Lung (tissue), 12 donors: ENCODE results near the gene BABAM2. TPM values are rescaled to one million over a fixed set of nuclear protein-coding genes. Genes with fewer than 3 reads are reported as not detected.

Experiments
- ATAC-seq: fragments of 200-7000 bp; cut with Tn5 transposase; one replicate; pipeline ENCODE4 v1.9.1; 2020; ENCODE audit warnings: moderate number of reproducible peaks; ENCODE audit not compliant: insufficient read depth, low FRiP score
- DNase-seq, 3 donors: peaks; one replicate each; pipeline ENCODE4 v3.0.0-alpha.2; 2013 to 2017
- H3K27ac ChIP-seq, 2 donors: one replicate each; pipeline ENCODE4 v1.5.1; 2013; ENCODE audit warnings: mild to moderate bottlenecking in 2 of 2, moderate library complexity in 2 of 2, control low read depth in 1 of 2, inconsistent platforms in 1 of 2, low read depth in 1 of 2, low read length in 1 of 2
- H3K27me3 ChIP-seq, 3 donors: one replicate each; pipeline ENCODE4 v1.5.1; 2013; ENCODE audit warnings: low read length in 2 of 3; ENCODE audit not compliant: control insufficient read depth in 3 of 3, insufficient read depth in 3 of 3
- H3K36me3 ChIP-seq, 4 donors: one replicate each; pipeline ENCODE4 v1.5.1; 2013; ENCODE audit warnings: low read length in 4 of 4, mild to moderate bottlenecking in 1 of 4, moderate library complexity in 1 of 4; ENCODE audit not compliant: control insufficient read depth in 4 of 4, insufficient read depth in 4 of 4
- H3K4me1 ChIP-seq, 5 donors: one replicate each; pipeline ENCODE4 v1.5.1; 2013; ENCODE audit warnings: low read length in 5 of 5, mild to moderate bottlenecking in 2 of 5, moderate library complexity in 1 of 5; ENCODE audit not compliant: control insufficient read depth in 5 of 5, insufficient read depth in 5 of 5
- H3K4me3 ChIP-seq: one replicate; pipeline ENCODE4 v1.5.1; 2013; ENCODE audit warnings: mild to moderate bottlenecking, control low read depth, moderate library complexity
- H3K9ac ChIP-seq, 2 donors: one replicate each; pipeline ENCODE4 v1.5.1; 2013; ENCODE audit warnings: low read length in 2 of 2, control low read depth in 1 of 2; ENCODE audit not compliant: insufficient read depth in 1 of 2
- H3K9me3 ChIP-seq, 4 donors: one replicate each; pipeline ENCODE4 v1.5.1; 2013; ENCODE audit warnings: low read length in 3 of 4, mild to moderate bottlenecking in 1 of 4, moderate library complexity in 1 of 4; ENCODE audit not compliant: control insufficient read depth in 4 of 4, insufficient read depth in 3 of 4
- CTCF ChIP-seq: IDR thresholded peaks from 2 replicates; pipeline ENCODE4 v1.5.1; 2012; ENCODE audit warnings: mild to moderate bottlenecking; ENCODE audit errors: control extremely low read depth, extremely low read depth
- WGBS, 2 donors: extraction: QIAGEN DNeasy Blood & Tissue Kit; methylation state at CpG; one replicate each; pipeline ENCODE4 v1.1.7; 2013; 5-methylcytosine and 5-hydroxymethylcytosine counted together
- polyA plus RNA-seq, 2 donors: library from polyadenylated mRNA; stranded (reverse); fragments of 200-250 nt; gene quantifications; one replicate each; pipeline ENCODE4 v1.2.1, GENCODE V29; 2013
- total RNA-seq, 2 donors: library from RNA; depleted of rRNA in 1 of 2; stranded (reverse); fragments of >200 nt in 1 of 2; gene quantifications; one replicate each; pipeline ENCODE4 v1.2.1, GENCODE V29; 2014 to 2021
- donor health status: control.
- donor health status: control.
- donor health status: Bipolar disorder and iron deficiency.
- donor health status: healthy.
- donor health status: DM: yes; HTN: yes; CAD: no.

BABAM2 gene
- total and polyA plus RNA-seq, 4 donors, result 19.0 to 43.3 (median 33.7) TPM

- TF ChIP-seq CTCF, result no peak
- Histone ChIP-seq H3K27ac (no peak overlapping the region), H3K4me3 (no peak overlapping the region), H3K9me3 (no peaks in the 10 kb centered on the region), H3K36me3 (peaks cover 0 to 2% (median 0%) of the 10 kb centered on the region in 4 donors), H3K4me1 (peaks cover 0 to 3% (median 0%) of the 10 kb centered on the region in 5 donors), H3K9ac (no peak overlapping the region), H3K27me3 (no peaks in the 10 kb centered on the region)
- 86% methylated on average over 5 of the region's 5 CpGs for WGBS, 2 donors
- DNase-seq (peak in 2 of 3 donors; percentile 21 to 29), ATAC-seq (no peak)
These were observed 396.1 kb downstream of the BABAM2 start for GRCh38 chr2:28286678-28287077.

GRCh38 chr2:28287256-28287915 lies 396.9 kb downstream of the BABAM2 start:
- Histone ChIP-seq H3K9me3 (no peaks in the 10 kb centered on the region), H3K27me3 (no peaks in the 10 kb centered on the region), H3K36me3 (peaks cover 0 to 2% (median 0%) of the 10 kb centered on the region in 4 donors), H3K4me3 (no peak overlapping the region), H3K27ac (no peak overlapping the region), H3K4me1 (peaks cover 0 to 3% (median 0%) of the 10 kb centered on the region in 5 donors), H3K9ac (no peak overlapping the region)
- TF ChIP-seq CTCF, result no peak
- no peak for ATAC-seq
- no peak for DNase-seq
- WGBS, 2 donors, result 86 to 88% methylated on average over 4 of the region's 4 CpGs

GRCh38 chr2:28288620-28289019 lies 398.1 kb downstream of the BABAM2 start:
- no peak for DNase-seq
- Histone ChIP-seq H3K9me3 (no peaks in the 10 kb centered on the region), H3K4me3 (no peak overlapping the region), H3K9ac (no peak overlapping the region), H3K27ac (no peak overlapping the region), H3K4me1 (peaks cover 0 to 4% (median 3%) of the 10 kb centered on the region in 5 donors), H3K27me3 (no peaks in the 10 kb centered on the region), H3K36me3 (peaks cover 0 to 3% (median under 1%) of the 10 kb centered on the region in 4 donors)
- TF ChIP-seq CTCF, result no peak
- 98% methylated on average over 5 of the region's 5 CpGs for WGBS, 2 donors
- no peak for ATAC-seq
